ENCODE measurements around the gene CD247.

CD247 gene

GRCh38 chr1:167430849-167431242 is 87.5 kb downstream of the CD247 start:
- Histone ChIP-seq H3K4me2 (ENCODE audit: low read depth, low read length, poor library complexity, severe bottlenecking) (no peak overlapping the region), H3K4me3 (ENCODE audit: low read length, poor library complexity, severe bottlenecking) (no peak overlapping the region), H3K27me3 (ENCODE audit: insufficient read depth, low read length, poor library complexity, severe bottlenecking) (no peaks in the 10 kb centered on the region), H3K9me2 (replicated peaks; ENCODE audit: low read depth, low read length) (no peaks in the 10 kb centered on the region), H3K9me3 (ENCODE audit: insufficient read depth, low read depth, low read length) (no peaks in the 10 kb centered on the region), H3K79me2 (ENCODE audit: insufficient read depth, low read length) (no peaks in the 10 kb centered on the region), H3K4me1 (ENCODE audit: insufficient read depth, low read length, poor library complexity, severe bottlenecking) (no peaks in the 10 kb centered on the region), H2AFZ (ENCODE audit: low read length) (no peak overlapping the region), H3K36me3 (ENCODE audit: insufficient read depth, low read length) (peaks cover 59% of the 10 kb centered on the region; the same call in 1 of the 2 replicates), H3K9ac (ENCODE audit: low read depth, low read length, poor library complexity, severe bottlenecking) (no peak overlapping the region), H4K20me1 (ENCODE audit: insufficient read depth, low read length, poor library complexity, severe bottlenecking) (no peaks in the 10 kb centered on the region), H3F3A (ENCODE audit: low read depth) (no peaks in the 10 kb centered on the region)
- TF ChIP-seq EZH2phosphoT487 (IDR thresholded peaks at IDR 0.05; ENCODE audit: borderline replicate concordance) (no peak), CTCF (conservative IDR thresholded peaks at IDR 0.05; ENCODE audit: low read length) (no peak)

- Histone ChIP-seq H3K4me1 (ENCODE audit: insufficient read depth, low read length, poor library complexity, severe bottlenecking) (no peaks in the 10 kb centered on the region), H3K9me3 (ENCODE audit: insufficient read depth, low read depth, low read length) (no peaks in the 10 kb centered on the region), H3K27me3 (ENCODE audit: insufficient read depth, low read length, poor library complexity, severe bottlenecking) (no peaks in the 10 kb centered on the region), H3F3A (ENCODE audit: low read depth) (no peaks in the 10 kb centered on the region), H4K20me1 (ENCODE audit: insufficient read depth, low read length, poor library complexity, severe bottlenecking) (no peaks in the 10 kb centered on the region), H3K79me2 (ENCODE audit: insufficient read depth, low read length) (no peaks in the 10 kb centered on the region), H3K4me3 (ENCODE audit: low read length, poor library complexity, severe bottlenecking) (no peak overlapping the region), H3K9me2 (replicated peaks; ENCODE audit: low read depth, low read length) (no peaks in the 10 kb centered on the region), H2AFZ (ENCODE audit: low read length) (no peak overlapping the region), H3K9ac (ENCODE audit: low read depth, low read length, poor library complexity, severe bottlenecking) (no peak overlapping the region), H3K36me3 (ENCODE audit: insufficient read depth, low read length) (peaks cover 55% of the 10 kb centered on the region; the same call in 1 of the 2 replicates), H3K4me2 (ENCODE audit: low read depth, low read length, poor library complexity, severe bottlenecking) (no peak overlapping the region)
- TF ChIP-seq CTCF (conservative IDR thresholded peaks at IDR 0.05; ENCODE audit: low read length): no peak
- TF ChIP-seq EZH2phosphoT487 (IDR thresholded peaks at IDR 0.05; ENCODE audit: borderline replicate concordance): no peak
Observed at GRCh38 chr1:167430134-167430848, 88.0 kb downstream of the CD247 start.

GRCh38 chr1:167429612-167430011 is 88.7 kb downstream of the CD247 start:
- Histone ChIP-seq H4K20me1 (ENCODE audit: insufficient read depth, low read length, poor library complexity, severe bottlenecking) (no peaks in the 10 kb centered on the region), H2AFZ (ENCODE audit: low read length) (no peak overlapping the region), H3K4me1 (ENCODE audit: insufficient read depth, low read length, poor library complexity, severe bottlenecking) (no peaks in the 10 kb centered on the region), H3F3A (ENCODE audit: low read depth) (no peaks in the 10 kb centered on the region), H3K9me2 (replicated peaks; ENCODE audit: low read depth, low read length) (no peaks in the 10 kb centered on the region), H3K79me2 (ENCODE audit: insufficient read depth, low read length) (no peaks in the 10 kb centered on the region), H3K9me3 (ENCODE audit: insufficient read depth, low read depth, low read length) (no peaks in the 10 kb centered on the region), H3K9ac (ENCODE audit: low read depth, low read length, poor library complexity, severe bottlenecking) (no peak overlapping the region), H3K36me3 (ENCODE audit: insufficient read depth, low read length) (peaks cover 55% of the 10 kb centered on the region; the same call in 1 of the 2 replicates), H3K27me3 (ENCODE audit: insufficient read depth, low read length, poor library complexity, severe bottlenecking) (no peaks in the 10 kb centered on the region), H3K4me2 (ENCODE audit: low read depth, low read length, poor library complexity, severe bottlenecking) (no peak overlapping the region), H3K4me3 (ENCODE audit: low read length, poor library complexity, severe bottlenecking) (no peak overlapping the region)
- TF ChIP-seq EZH2phosphoT487 (IDR thresholded peaks at IDR 0.05; ENCODE audit: borderline replicate concordance): no peak
- no peak for TF ChIP-seq CTCF (conservative IDR thresholded peaks at IDR 0.05; ENCODE audit: low read length)
